ENCODE results near the gene ASB6. TPM values are rescaled to one million over a fixed set of nuclear protein-coding genes. Genes with fewer than 3 reads are reported as not detected.

The ASB6 gene, protein sequence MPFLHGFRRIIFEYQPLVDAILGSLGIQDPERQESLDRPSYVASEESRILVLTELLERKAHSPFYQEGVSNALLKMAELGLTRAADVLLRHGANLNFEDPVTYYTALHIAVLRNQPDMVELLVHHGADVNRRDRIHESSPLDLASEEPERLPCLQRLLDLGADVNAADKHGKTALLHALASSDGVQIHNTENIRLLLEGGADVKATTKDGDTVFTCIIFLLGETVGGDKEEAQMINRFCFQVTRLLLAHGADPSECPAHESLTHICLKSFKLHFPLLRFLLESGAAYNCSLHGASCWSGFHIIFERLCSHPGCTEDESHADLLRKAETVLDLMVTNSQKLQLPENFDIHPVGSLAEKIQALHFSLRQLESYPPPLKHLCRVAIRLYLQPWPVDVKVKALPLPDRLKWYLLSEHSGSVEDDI
- 14.4 and 24.7 TPM in 2 replicates for total RNA-seq

DNA sequence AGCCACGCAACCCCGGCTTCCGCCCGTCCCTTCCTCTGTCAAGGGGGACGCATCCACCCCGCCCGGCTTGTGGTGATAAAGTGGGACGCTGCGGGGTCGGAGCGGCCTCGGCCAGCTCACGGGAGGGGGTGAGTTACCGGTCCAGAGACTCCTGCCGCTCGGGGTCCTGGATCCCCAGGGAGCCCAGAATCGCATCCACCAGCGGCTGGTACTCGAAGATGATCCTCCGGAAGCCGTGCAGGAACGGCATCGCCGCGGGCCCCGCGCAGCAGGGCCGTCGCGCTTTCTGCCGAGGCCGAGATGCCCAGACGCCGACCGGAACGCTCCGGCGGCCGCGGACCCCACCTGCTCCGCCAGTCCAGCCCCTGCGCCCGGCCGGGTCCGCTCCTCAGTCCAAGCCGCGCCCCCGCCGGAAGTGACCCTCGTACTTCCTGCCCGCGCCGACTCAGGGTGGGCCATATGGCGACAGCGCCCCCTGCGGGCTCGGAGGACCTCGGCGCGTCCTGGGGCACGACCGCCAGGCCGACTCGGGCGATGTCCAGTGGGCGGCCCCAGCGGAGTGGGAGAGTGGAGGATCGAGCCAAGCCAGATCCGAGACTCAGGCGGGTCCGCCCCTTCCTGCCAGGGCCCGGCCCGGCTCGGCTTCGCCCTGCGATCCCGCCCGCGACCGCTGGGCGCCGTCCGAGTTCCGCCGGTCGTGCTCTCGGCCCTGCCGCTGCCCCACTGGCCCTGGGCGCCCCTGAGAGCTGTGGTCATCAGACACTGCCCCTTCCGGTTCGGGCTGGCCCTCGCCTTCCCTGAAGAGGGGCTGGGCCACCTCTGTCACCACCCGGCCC is at the start of gene ASB6:
Gene ASB6, minus strand, starts transcription at position 402 of the 836 bp plus-strand sequence. Its CDS starts 152 bp downstream, at position 250.

DNA sequence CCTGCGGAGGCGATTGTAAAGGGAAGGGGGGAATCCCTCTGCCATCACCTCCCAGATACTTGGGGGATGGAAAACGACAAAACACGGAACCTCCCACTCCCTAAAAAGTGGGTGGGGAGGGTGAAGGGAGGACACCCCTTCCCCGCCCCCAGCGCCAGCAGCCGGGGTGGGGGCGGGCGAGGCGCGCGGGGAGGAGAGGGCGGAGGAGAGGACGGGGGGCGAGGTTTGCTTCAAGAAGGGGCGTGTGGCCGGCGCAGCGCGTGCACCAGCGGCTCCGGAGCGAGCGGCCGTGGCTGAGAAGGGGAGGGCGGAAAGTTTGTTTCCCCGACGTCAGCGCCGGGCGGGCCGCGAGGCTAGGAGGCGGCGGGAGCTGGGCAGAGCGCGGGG is 23.4 kb upstream of the ASB6 start, which contains the start of gene PRRX2:
Gene PRRX2, plus strand, starts transcription at position 259 of the 387 bp plus-strand sequence. CDS start 221 bp downstream, outside the sequence.

DNA sequence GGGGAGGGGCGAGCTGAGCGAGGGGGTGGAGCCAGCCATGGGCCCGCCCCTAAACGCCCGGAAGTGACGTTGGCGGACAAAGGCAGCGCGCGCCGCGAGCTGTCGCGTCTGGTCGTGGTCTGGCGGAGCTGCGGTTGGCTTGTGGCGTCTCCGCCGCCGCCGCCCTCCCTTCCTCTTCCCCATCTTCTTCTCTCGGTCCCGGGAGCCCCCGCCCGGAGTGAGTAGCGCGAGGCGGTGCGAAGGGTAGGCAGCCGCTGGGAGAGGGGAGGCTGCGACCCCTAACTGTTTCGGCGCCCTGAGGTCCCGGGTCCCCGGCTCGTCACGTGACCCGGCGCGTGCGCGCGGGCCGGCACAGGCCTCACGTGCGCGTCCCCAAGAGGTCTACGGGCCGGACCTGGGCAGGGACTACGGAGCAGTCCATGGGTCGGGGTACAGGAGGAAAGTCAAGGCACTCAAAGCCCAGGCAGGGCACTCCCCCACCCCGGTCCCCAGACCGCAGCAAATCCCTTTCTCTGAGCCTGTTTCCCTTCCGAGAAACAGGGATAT is 15.8 kb downstream of the ASB6 start, which contains the start of gene NTMT1:
Gene NTMT1, plus strand, starts transcription at position 85 of the 546 bp plus-strand sequence. CDS start 6,541 bp downstream, outside the sequence.

DNA sequence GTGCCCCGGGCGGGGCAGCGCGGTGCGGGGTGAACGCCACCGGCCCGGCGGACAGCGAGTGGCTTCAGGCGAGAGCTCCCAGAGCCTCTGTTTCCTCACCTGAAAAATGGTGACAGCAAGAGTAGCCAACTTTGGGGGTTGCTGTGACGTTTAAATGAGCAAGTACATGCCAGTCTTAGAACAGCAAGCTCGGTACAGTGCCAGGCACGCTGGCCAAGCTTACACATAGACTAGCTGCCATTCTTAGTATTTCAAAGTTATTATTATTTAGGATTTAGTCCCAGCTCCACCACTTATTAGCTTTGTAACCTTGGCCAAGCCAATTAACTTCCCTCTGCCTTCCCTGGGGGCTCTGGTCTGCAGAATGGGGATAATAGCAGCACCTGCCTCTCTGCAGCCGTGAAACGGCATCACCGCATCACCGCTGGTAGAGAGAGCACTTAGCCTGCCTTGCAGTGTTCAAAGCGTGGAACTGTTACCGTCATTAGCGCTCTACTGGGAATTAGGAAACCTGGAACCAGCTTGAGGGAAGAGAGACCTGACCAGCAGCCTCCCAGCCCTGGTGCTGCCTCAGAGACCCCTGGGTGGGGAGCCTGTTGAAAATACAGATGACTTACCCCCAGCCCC is 21.2 kb downstream of the ASB6 start, which contains the start of gene C9orf50:
Gene C9orf50, minus strand, starts transcription at position 433 of the 627 bp plus-strand sequence. CDS start 527 bp downstream, outside the sequence.

Other genes with a start within 250 kb of the ASB6 start
- gene C9orf50, start 21.1 kb downstream of the ASB6 start, total RNA-seq, result 0.28 TPM in 1 of 2 replicates, not detected in the other
- 22.0 and 65.2 TPM in 2 replicates for gene NTMT1, start 16.0 kb downstream of the ASB6 start, total RNA-seq
- 3.9 and 4.6 TPM in 2 replicates for gene PRRX2, start 23.5 kb upstream of the ASB6 start, total RNA-seq
- gene PTGES, start 110.9 kb upstream of the ASB6 start, total RNA-seq, result 9.0 and 40.3 TPM in 2 replicates
- gene TOR1B, start 161.0 kb upstream of the ASB6 start, total RNA-seq, result 34.4 and 41.4 TPM in 2 replicates
- 35.8 and 61.2 TPM in 2 replicates for gene TOR1A, start 182.0 kb upstream of the ASB6 start, total RNA-seq
- 40.6 and 64.4 TPM in 2 replicates for gene C9orf78, start 193.1 kb upstream of the ASB6 start, total RNA-seq
- 9.0 and 14.2 TPM in 2 replicates for gene USP20, start 193.3 kb upstream of the ASB6 start, total RNA-seq